Measurements from ENCODE around the gene RSPRY1. TPM values are rescaled to one million over a fixed set of nuclear protein-coding genes. Genes with fewer than 3 reads are reported as not detected.
"Not testable (repeated sequence)": the region's sequence is repeated elsewhere in the genome, so short reads cannot be mapped to it uniquely, and the experiment has no call there.

Gene RSPRY1
- total RNA-seq, 1 donor from 2014 or later: 76.8 TPM

DNA sequence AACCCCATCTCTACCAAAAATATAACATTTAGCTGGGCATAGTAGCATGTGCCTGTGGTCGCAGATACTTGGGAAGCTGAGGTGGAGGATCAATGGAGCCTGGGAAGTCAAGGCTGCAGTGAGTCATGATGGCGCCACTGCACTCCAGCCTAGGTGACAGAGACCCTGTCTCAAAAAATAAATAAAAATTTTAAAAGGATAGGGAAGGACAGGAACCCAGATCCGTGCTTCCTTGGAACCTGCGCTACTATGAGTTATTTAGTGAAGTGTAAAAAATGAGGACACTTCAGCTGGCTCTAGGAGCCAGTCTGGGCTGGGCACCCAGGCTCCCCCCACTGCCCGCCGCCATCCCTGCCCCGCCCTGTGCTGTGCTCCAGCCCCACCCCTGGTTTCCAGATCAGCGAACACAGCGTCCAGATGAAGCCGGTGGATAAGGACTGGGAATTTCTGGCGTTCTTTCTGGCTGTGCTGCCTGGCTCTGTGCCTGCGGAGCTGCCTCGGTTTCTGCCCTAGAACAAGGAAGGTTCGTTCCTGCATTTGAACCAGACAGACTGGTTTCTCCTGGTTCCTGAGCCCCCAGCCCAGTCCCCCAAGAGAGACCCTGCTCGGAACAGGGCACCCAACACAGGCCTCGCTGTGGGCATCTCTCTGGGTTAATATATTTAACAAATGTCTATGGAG is 79.9 kb downstream of the RSPRY1 start:
- no peaks in the 10 kb centered on the region for H3K27me3 ChIP-seq (ENCODE audit: insufficient read depth, low read length)
- H3K36me3 Mint-ChIP-seq (ENCODE audit: low read depth, unreplicated experiment): no peaks in the 10 kb centered on the region
- peak overlapping the region; percentile 47 for H3K4me2 ChIP-seq (ENCODE audit: low read length)
- H3K36me3 ChIP-seq (ENCODE audit: insufficient read depth, low read length): no peaks in the 10 kb centered on the region
- DNase-seq (ENCODE audit: low read depth) (peak; percentile 61), FAIRE-seq (no peak)
- H3K4me3 ChIP-seq (ENCODE audit: insufficient read depth, low read depth, low read length): no peak overlapping the region
- H3K27me3 Mint-ChIP-seq (ENCODE audit: low read depth, unreplicated experiment): no peaks in the 10 kb centered on the region
- no peaks in the 10 kb centered on the region for H4K20me1 ChIP-seq (ENCODE audit: insufficient read depth, low read length)
- no peak overlapping the region for H3K9ac ChIP-seq (ENCODE audit: low read length)
- H3K27ac Mint-ChIP-seq (ENCODE audit: unreplicated experiment): peak overlapping the region; percentile 58
- no peak overlapping the region for H3K27ac ChIP-seq (ENCODE audit: low read depth, low read length)
- no peaks in the 10 kb centered on the region for H3K79me2 ChIP-seq (ENCODE audit: insufficient read depth, low read length)
- peaks cover 14% of the 10 kb centered on the region for H3K4me1 Mint-ChIP-seq (ENCODE audit: low read depth, unreplicated experiment)
- H3K4me1 ChIP-seq (ENCODE audit: insufficient read depth, low read length): peaks cover 5% of the 10 kb centered on the region
- H3K4me3 Mint-ChIP-seq (ENCODE audit: unreplicated experiment): no peak overlapping the region
- no peaks in the 10 kb centered on the region for H3K9me3 Mint-ChIP-seq (ENCODE audit: unreplicated experiment)
- no peaks in the 10 kb centered on the region for H3K9me3 ChIP-seq (ENCODE audit: insufficient read depth, low read depth, low read length)
- no peak for TF ChIP-seq EZH2 (IDR thresholded peaks at IDR 0.05; ENCODE audit: insufficient read depth, low read length)
- TF ChIP-seq, protein P1, sequence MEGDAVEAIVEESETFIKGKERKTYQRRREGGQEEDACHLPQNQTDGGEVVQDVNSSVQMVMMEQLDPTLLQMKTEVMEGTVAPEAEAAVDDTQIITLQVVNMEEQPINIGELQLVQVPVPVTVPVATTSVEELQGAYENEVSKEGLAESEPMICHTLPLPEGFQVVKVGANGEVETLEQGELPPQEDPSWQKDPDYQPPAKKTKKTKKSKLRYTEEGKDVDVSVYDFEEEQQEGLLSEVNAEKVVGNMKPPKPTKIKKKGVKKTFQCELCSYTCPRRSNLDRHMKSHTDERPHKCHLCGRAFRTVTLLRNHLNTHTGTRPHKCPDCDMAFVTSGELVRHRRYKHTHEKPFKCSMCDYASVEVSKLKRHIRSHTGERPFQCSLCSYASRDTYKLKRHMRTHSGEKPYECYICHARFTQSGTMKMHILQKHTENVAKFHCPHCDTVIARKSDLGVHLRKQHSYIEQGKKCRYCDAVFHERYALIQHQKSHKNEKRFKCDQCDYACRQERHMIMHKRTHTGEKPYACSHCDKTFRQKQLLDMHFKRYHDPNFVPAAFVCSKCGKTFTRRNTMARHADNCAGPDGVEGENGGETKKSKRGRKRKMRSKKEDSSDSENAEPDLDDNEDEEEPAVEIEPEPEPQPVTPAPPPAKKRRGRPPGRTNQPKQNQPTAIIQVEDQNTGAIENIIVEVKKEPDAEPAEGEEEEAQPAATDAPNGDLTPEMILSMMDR (IDR thresholded peaks at IDR 0.05; ENCODE audit: insufficient read depth, low read depth, low read length): no peak
- H2AFZ ChIP-seq (ENCODE audit: low read depth, low read length): peak overlapping the region; percentile 16

DNA sequence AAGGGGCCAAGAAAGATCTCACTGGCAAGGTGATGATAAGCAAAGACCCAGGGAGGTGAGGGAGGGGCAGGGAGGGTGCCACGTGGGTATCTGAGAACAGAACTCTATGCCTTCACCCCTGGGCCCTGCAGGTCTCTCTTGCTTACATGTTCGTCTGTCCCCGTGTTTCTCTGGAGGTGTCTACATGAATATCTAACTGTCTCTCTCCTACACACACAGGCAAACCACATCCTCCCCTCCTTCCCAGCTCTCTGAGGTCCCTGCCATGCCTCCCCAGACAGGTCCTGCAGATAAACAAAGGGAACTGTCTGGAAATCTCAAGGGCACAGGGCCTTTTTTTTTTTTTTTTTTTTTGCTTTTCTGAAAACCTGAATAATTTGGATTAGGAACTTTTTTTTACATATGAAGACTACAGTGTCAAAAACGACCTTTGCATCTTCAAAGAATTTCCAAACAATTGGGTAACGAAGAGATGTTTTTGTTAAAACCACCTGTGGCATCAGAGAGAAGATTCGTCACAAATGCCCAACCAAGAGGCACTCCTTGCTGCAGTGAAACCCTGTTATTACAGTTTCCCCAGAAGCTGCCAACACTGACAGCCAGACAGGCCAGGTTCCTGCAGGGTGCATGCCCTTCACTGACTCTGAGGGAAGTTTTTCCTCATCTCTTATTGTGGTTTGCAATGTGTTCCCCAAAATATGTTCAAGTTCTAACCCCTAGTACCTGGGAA is 80.6 kb downstream of the RSPRY1 start:
- H3K27ac Mint-ChIP-seq (ENCODE audit: unreplicated experiment): peak overlapping the region; percentile 58
- H2AFZ ChIP-seq (ENCODE audit: low read depth, low read length): peak overlapping the region; percentile 16
- no peaks in the 10 kb centered on the region for H3K27me3 Mint-ChIP-seq (ENCODE audit: low read depth, unreplicated experiment)
- H3K4me2 ChIP-seq (ENCODE audit: low read length): peak overlapping the region; percentile 47
- no peak overlapping the region for H3K4me3 ChIP-seq (ENCODE audit: insufficient read depth, low read depth, low read length)
- no peaks in the 10 kb centered on the region for H3K36me3 Mint-ChIP-seq (ENCODE audit: low read depth, unreplicated experiment)
- no peak for FAIRE-seq
- no peak for TF ChIP-seq EZH2 (IDR thresholded peaks at IDR 0.05; ENCODE audit: insufficient read depth, low read length)
- TF ChIP-seq, protein P1 (IDR thresholded peaks at IDR 0.05; ENCODE audit: insufficient read depth, low read depth, low read length): no peak
- peak overlapping the region; percentile 54 for H3K4me3 Mint-ChIP-seq (ENCODE audit: unreplicated experiment)
- no peak for DNase-seq (ENCODE audit: low read depth)
- H3K27ac ChIP-seq (ENCODE audit: low read depth, low read length): no peak overlapping the region
- H3K27me3 ChIP-seq (ENCODE audit: insufficient read depth, low read length): no peaks in the 10 kb centered on the region
- H3K36me3 ChIP-seq (ENCODE audit: insufficient read depth, low read length): no peaks in the 10 kb centered on the region
- no peak overlapping the region for H3K9ac ChIP-seq (ENCODE audit: low read length)
- peaks cover 5% of the 10 kb centered on the region for H3K4me1 ChIP-seq (ENCODE audit: insufficient read depth, low read length)
- peaks cover 14% of the 10 kb centered on the region for H3K4me1 Mint-ChIP-seq (ENCODE audit: low read depth, unreplicated experiment)
- no peaks in the 10 kb centered on the region for H4K20me1 ChIP-seq (ENCODE audit: insufficient read depth, low read length)
- H3K9me3 ChIP-seq (ENCODE audit: insufficient read depth, low read depth, low read length): no peaks in the 10 kb centered on the region
- no peaks in the 10 kb centered on the region for H3K79me2 ChIP-seq (ENCODE audit: insufficient read depth, low read length)
- H3K9me3 Mint-ChIP-seq (ENCODE audit: unreplicated experiment): no peaks in the 10 kb centered on the region

DNA sequence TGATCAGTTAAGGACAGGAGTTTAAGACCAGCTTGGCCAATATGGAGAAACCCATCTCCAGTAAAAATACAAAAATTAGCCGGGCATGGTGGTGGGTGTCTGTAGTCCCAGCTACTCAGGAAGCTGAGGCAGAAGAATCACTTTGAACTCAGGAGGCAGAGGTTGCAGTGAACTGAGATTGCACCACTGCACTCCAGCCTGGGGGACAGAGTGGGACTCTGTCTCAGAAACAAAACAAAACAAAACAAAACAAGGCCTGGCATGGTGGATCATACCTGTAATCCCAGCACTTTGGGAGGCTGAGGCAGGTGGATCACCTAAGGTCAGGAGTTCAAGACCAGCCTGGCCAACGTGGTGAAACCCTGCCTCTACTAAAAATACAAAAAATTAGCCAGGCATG is 81.2 kb downstream of the RSPRY1 start:
- not testable (repeated sequence) for H3K9me3 Mint-ChIP-seq (ENCODE audit: unreplicated experiment); FAIRE-seq; H3K4me1 ChIP-seq (ENCODE audit: insufficient read depth, low read length); H3K79me2 ChIP-seq (ENCODE audit: insufficient read depth, low read length); H3K4me3 ChIP-seq (ENCODE audit: insufficient read depth, low read depth, low read length); H3K9ac ChIP-seq (ENCODE audit: low read length); H3K27me3 ChIP-seq (ENCODE audit: insufficient read depth, low read length); H3K27ac ChIP-seq (ENCODE audit: low read depth, low read length); H3K9me3 ChIP-seq (ENCODE audit: insufficient read depth, low read depth, low read length); H3K36me3 Mint-ChIP-seq (ENCODE audit: low read depth, unreplicated experiment); H4K20me1 ChIP-seq (ENCODE audit: insufficient read depth, low read length); H3K27me3 Mint-ChIP-seq (ENCODE audit: low read depth, unreplicated experiment); H3K27ac Mint-ChIP-seq (ENCODE audit: unreplicated experiment); H3K36me3 ChIP-seq (ENCODE audit: insufficient read depth, low read length); H3K4me3 Mint-ChIP-seq (ENCODE audit: unreplicated experiment); H2AFZ ChIP-seq (ENCODE audit: low read depth, low read length); H3K4me2 ChIP-seq (ENCODE audit: low read length); DNase-seq (ENCODE audit: low read depth)
- H3K4me1 Mint-ChIP-seq (ENCODE audit: low read depth, unreplicated experiment): peaks cover 14% of the 10 kb centered on the region
